ENCODE measurements around the gene CNR2. TPM values are rescaled to one million over a fixed set of nuclear protein-coding genes. Genes with fewer than 3 reads are reported as not detected.
A peak's percentile ranks its signal among the peaks of the same experiment; 100 is the strongest.

The CNR2 gene
- total and polyA plus RNA-seq, 2 experiments from 2014 or later = not detected

DNA sequence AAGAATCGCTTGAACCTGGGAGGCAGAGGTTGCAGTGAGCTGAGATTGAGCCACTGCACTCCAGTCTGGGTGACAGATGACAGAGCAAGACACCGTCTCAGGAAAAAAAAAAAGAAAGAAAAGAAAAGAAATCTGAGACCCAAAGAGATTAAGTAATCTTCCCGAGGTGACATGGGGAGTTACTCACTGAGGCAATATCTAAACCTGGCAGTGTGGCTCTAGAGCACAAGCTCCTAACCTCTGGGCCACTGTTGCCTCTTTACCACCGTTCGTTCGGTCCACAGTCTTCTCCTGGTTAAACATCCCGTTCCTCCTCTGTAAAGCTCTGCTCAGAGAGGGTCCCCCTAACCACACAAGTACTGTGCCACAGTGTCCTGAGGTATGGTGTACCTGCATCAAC is 89.4 kb downstream of the CNR2 start:
- no peaks in the 10 kb centered on the region for H3K27me3 ChIP-seq (ENCODE audit: insufficient read depth)
- Mint-ChIP-seq H3K9me3 (no peaks in the 10 kb centered on the region; the same call in 2 of the 3 replicates), H3K27ac (no peak overlapping the region), H3K4me3 (peak overlapping the region; percentile 93), H3K4me1 (peaks cover 3% of the 10 kb centered on the region; the same call in 2 of the 3 replicates), H3K36me3 (ENCODE audit: low read depth) (no peaks in the 10 kb centered on the region), H3K27me3 (ENCODE audit: insufficient read depth, low read depth, poor library complexity) (peaks cover 14% of the 10 kb centered on the region)
- ATAC-seq (no peak), DNase-seq (ENCODE audit: low spot score) (no peak)
- H3K4me2 ChIP-seq = peak overlapping the region; percentile 89; the same call in 1 of the 2 replicates
- H3K9me2 ChIP-seq (ENCODE audit: insufficient read depth) = no peaks in the 10 kb centered on the region
- no peaks in the 10 kb centered on the region; the same call in 1 of the 2 replicates for H3K79me2 ChIP-seq (replicated peaks; ENCODE audit: insufficient read depth)
- H3K36me3 ChIP-seq (ENCODE audit: insufficient read depth) = no peaks in the 10 kb centered on the region
- H3K4me3 ChIP-seq = peak overlapping the region; percentile 98; the same call in 1 of the 2 replicates
- no peak overlapping the region for H3K27ac ChIP-seq (ENCODE audit: low read depth)
- no peaks in the 10 kb centered on the region for H4K20me1 ChIP-seq (replicated peaks; ENCODE audit: insufficient read depth)
- H3F3A ChIP-seq (replicated peaks; ENCODE audit: low read depth) = 0 out of 2 replicates have a peak, but pooled peaks cover 6% of the 10 kb centered on the region
- TF ChIP-seq, protein P1, sequence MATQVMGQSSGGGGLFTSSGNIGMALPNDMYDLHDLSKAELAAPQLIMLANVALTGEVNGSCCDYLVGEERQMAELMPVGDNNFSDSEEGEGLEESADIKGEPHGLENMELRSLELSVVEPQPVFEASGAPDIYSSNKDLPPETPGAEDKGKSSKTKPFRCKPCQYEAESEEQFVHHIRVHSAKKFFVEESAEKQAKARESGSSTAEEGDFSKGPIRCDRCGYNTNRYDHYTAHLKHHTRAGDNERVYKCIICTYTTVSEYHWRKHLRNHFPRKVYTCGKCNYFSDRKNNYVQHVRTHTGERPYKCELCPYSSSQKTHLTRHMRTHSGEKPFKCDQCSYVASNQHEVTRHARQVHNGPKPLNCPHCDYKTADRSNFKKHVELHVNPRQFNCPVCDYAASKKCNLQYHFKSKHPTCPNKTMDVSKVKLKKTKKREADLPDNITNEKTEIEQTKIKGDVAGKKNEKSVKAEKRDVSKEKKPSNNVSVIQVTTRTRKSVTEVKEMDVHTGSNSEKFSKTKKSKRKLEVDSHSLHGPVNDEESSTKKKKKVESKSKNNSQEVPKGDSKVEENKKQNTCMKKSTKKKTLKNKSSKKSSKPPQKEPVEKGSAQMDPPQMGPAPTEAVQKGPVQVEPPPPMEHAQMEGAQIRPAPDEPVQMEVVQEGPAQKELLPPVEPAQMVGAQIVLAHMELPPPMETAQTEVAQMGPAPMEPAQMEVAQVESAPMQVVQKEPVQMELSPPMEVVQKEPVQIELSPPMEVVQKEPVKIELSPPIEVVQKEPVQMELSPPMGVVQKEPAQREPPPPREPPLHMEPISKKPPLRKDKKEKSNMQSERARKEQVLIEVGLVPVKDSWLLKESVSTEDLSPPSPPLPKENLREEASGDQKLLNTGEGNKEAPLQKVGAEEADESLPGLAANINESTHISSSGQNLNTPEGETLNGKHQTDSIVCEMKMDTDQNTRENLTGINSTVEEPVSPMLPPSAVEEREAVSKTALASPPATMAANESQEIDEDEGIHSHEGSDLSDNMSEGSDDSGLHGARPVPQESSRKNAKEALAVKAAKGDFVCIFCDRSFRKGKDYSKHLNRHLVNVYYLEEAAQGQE (IDR thresholded peaks at IDR 0.05; ENCODE audit: unreplicated experiment) = no peak
- TF ChIP-seq CREB1 (CRISPR knock-in tag; IDR thresholded peaks at IDR 0.05; ENCODE audit: low read depth) = no peak
- TF ChIP-seq, protein P2, sequence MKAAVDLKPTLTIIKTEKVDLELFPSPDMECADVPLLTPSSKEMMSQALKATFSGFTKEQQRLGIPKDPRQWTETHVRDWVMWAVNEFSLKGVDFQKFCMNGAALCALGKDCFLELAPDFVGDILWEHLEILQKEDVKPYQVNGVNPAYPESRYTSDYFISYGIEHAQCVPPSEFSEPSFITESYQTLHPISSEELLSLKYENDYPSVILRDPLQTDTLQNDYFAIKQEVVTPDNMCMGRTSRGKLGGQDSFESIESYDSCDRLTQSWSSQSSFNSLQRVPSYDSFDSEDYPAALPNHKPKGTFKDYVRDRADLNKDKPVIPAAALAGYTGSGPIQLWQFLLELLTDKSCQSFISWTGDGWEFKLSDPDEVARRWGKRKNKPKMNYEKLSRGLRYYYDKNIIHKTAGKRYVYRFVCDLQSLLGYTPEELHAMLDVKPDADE (IDR thresholded peaks at IDR 0.05) = no peak
- no peak for TF ChIP-seq ZNF114 (CRISPR knock-in tag; IDR thresholded peaks at IDR 0.05)
- no peak for TF ChIP-seq JUNB (IDR thresholded peaks at IDR 0.05; ENCODE audit: unreplicated experiment)
- TF ChIP-seq POLR2AphosphoS5 (IDR thresholded peaks at IDR 0.05; ENCODE audit: low read depth) = no peak
- TF ChIP-seq STAT1 (IDR thresholded peaks at IDR 0.05; ENCODE audit: unreplicated experiment) = no peak
- TF ChIP-seq EZH2 (IDR thresholded peaks at IDR 0.05; ENCODE audit: low read depth, unreplicated experiment) = no peak
- no peak for TF ChIP-seq ZNF331 (CRISPR knock-in tag; IDR thresholded peaks at IDR 0.05; ENCODE audit: low read depth)
- TF ChIP-seq, protein P3, sequence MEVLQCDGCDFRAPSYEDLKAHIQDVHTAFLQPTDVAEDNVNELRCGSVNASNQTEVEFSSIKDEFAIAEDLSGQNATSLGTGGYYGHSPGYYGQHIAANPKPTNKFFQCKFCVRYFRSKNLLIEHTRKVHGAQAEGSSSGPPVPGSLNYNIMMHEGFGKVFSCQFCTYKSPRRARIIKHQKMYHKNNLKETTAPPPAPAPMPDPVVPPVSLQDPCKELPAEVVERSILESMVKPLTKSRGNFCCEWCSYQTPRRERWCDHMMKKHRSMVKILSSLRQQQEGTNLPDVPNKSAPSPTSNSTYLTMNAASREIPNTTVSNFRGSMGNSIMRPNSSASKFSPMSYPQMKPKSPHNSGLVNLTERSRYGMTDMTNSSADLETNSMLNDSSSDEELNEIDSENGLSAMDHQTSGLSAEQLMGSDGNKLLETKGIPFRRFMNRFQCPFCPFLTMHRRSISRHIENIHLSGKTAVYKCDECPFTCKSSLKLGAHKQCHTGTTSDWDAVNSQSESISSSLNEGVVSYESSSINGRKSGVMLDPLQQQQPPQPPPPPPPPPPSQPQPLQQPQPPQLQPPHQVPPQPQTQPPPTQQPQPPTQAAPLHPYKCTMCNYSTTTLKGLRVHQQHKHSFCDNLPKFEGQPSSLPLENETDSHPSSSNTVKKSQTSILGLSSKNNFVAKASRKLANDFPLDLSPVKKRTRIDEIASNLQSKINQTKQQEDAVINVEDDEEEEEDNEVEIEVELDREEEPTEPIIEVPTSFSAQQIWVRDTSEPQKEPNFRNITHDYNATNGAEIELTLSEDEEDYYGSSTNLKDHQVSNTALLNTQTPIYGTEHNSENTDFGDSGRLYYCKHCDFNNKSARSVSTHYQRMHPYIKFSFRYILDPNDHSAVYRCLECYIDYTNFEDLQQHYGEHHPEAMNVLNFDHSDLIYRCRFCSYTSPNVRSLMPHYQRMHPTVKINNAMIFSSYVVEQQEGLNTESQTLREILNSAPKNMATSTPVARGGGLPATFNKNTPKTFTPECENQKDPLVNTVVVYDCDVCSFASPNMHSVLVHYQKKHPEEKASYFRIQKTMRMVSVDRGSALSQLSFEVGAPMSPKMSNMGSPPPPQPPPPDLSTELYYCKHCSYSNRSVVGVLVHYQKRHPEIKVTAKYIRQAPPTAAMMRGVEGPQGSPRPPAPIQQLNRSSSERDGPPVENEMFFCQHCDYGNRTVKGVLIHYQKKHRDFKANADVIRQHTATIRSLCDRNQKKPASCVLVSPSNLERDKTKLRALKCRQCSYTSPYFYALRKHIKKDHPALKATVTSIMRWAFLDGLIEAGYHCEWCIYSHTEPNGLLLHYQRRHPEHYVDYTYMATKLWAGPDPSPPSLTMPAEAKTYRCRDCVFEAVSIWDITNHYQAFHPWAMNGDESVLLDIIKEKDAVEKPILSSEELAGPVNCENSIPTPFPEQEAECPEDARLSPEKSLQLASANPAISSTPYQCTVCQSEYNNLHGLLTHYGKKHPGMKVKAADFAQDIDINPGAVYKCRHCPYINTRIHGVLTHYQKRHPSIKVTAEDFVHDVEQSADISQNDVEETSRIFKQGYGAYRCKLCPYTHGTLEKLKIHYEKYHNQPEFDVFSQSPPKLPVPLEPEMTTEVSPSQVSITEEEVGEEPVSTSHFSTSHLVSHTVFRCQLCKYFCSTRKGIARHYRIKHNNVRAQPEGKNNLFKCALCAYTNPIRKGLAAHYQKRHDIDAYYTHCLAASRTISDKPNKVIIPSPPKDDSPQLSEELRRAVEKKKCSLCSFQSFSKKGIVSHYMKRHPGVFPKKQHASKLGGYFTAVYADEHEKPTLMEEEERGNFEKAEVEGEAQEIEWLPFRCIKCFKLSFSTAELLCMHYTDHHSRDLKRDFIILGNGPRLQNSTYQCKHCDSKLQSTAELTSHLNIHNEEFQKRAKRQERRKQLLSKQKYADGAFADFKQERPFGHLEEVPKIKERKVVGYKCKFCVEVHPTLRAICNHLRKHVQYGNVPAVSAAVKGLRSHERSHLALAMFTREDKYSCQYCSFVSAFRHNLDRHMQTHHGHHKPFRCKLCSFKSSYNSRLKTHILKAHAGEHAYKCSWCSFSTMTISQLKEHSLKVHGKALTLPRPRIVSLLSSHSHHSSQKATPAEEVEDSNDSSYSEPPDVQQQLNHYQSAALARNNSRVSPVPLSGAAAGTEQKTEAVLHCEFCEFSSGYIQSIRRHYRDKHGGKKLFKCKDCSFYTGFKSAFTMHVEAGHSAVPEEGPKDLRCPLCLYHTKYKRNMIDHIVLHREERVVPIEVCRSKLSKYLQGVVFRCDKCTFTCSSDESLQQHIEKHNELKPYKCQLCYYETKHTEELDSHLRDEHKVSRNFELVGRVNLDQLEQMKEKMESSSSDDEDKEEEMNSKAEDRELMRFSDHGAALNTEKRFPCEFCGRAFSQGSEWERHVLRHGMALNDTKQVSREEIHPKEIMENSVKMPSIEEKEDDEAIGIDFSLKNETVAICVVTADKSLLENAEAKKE (CRISPR knock-in tag; IDR thresholded peaks at IDR 0.05) = no peak
- TF ChIP-seq, protein P4, sequence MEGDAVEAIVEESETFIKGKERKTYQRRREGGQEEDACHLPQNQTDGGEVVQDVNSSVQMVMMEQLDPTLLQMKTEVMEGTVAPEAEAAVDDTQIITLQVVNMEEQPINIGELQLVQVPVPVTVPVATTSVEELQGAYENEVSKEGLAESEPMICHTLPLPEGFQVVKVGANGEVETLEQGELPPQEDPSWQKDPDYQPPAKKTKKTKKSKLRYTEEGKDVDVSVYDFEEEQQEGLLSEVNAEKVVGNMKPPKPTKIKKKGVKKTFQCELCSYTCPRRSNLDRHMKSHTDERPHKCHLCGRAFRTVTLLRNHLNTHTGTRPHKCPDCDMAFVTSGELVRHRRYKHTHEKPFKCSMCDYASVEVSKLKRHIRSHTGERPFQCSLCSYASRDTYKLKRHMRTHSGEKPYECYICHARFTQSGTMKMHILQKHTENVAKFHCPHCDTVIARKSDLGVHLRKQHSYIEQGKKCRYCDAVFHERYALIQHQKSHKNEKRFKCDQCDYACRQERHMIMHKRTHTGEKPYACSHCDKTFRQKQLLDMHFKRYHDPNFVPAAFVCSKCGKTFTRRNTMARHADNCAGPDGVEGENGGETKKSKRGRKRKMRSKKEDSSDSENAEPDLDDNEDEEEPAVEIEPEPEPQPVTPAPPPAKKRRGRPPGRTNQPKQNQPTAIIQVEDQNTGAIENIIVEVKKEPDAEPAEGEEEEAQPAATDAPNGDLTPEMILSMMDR (conservative IDR thresholded peaks at IDR 0.05; ENCODE audit: low read depth in 2 of 2) = no peak
- no peak for TF ChIP-seq NANOG (IDR thresholded peaks at IDR 0.05; ENCODE audit: borderline replicate concordance)
- TF ChIP-seq EZH2phosphoT487 (IDR thresholded peaks at IDR 0.05; ENCODE audit: unreplicated experiment) = no peak
- no peak overlapping the region for H2AFZ ChIP-seq
- peaks cover 7% of the 10 kb centered on the region for H3K4me1 ChIP-seq (ENCODE audit: insufficient read depth)

Data from GM23338 (cell line).